ENCODE results near the gene GALP.
A peak's percentile ranks its signal among the peaks of the same experiment; 100 is the strongest.
"Not testable (repeated sequence)": the region's sequence is repeated elsewhere in the genome, so short reads cannot be mapped to it uniquely, and the experiment has no call there.

Gene GALP

GRCh38 chr19:56148096-56148495, 27.7 kb upstream of the GALP start:
- DNase-seq (ENCODE audit: low spot score): no peak

GRCh38 chr19:56148955-56149655, 26.7 kb upstream of the GALP start:
- DNase-seq (ENCODE audit: low spot score): not testable (repeated sequence)

- DNase-seq (ENCODE audit: low spot score): no peak
These were observed 26.2 kb upstream of the GALP start for GRCh38 chr19:56149656-56150038.

- no peak for DNase-seq (ENCODE audit: low spot score)
These were observed 25.4 kb upstream of the GALP start for GRCh38 chr19:56150358-56150757.

GRCh38 chr19:56152644-56153043, 23.2 kb upstream of the GALP start:
- DNase-seq (ENCODE audit: low spot score): no peak

- no peak for DNase-seq (ENCODE audit: low spot score)
These were observed 22.3 kb upstream of the GALP start for GRCh38 chr19:56153507-56153906.

- DNase-seq (ENCODE audit: low spot score): peak; percentile 33
These were observed 20.6 kb upstream of the GALP start for GRCh38 chr19:56155124-56155687.

- DNase-seq (ENCODE audit: low spot score): no peak
These were observed 19.0 kb upstream of the GALP start for GRCh38 chr19:56156768-56157167.

- no peak for DNase-seq (ENCODE audit: low spot score)
These were observed 17.5 kb upstream of the GALP start for GRCh38 chr19:56158170-56158757.

GRCh38 chr19:56159009-56159559, 16.7 kb upstream of the GALP start:
- no peak for DNase-seq (ENCODE audit: low spot score)

- no peak for DNase-seq (ENCODE audit: low spot score)
These were observed 16.1 kb upstream of the GALP start for GRCh38 chr19:56159622-56160271.

- DNase-seq (ENCODE audit: low spot score): no peak
These were observed 14.3 kb upstream of the GALP start for GRCh38 chr19:56161534-56161933.

- no peak for DNase-seq (ENCODE audit: low spot score)
These were observed 13.6 kb upstream of the GALP start for GRCh38 chr19:56162258-56162657.

- DNase-seq (ENCODE audit: low spot score): no peak
These were observed 12.7 kb upstream of the GALP start for GRCh38 chr19:56163097-56163496.

GRCh38 chr19:56167064-56167578, 8.7 kb upstream of the GALP start:
- DNase-seq (ENCODE audit: low spot score): no peak

GRCh38 chr19:56170261-56170660, 5.5 kb upstream of the GALP start:
- DNase-seq (ENCODE audit: low spot score): no peak

GRCh38 chr19:56174086-56174485, 1.7 kb upstream of the GALP start:
- no peak for DNase-seq (ENCODE audit: low spot score)

- DNase-seq (ENCODE audit: low spot score): no peak
These were observed 1.3 kb upstream of the GALP start for GRCh38 chr19:56174550-56174949.

GRCh38 chr19:56176310-56176709, 502 bp downstream of the GALP start:
- not testable (repeated sequence) for DNase-seq (ENCODE audit: low spot score)

GRCh38 chr19:56176881-56177280, 1.1 kb downstream of the GALP start:
- no peak for DNase-seq (ENCODE audit: low spot score)

GRCh38 chr19:56177564-56178243, 1.9 kb downstream of the GALP start:
- DNase-seq (ENCODE audit: low spot score): no peak

- DNase-seq (ENCODE audit: low spot score): no peak
These were observed 14.0 kb downstream of the GALP start for GRCh38 chr19:56189785-56190184.

All from cerebellar cortex (tissue), 1 donor.